Thyroid gland (tissue), 4 donors: Measurements from ENCODE around the gene SMURF2. TPM values are rescaled to one million over a fixed set of nuclear protein-coding genes. Genes with fewer than 3 reads are reported as not detected.

ENCODE experiments used
- DNase-seq, 2 donors: peaks; one replicate each; pipeline ENCODE4 v3.0.0-alpha.2; 2019
- H3K27ac ChIP-seq, 3 donors: fragments of 200-600 bp; sonication (generic); 1 replicate in 2 of 3; 2 replicates in 1 of 3; pipeline ENCODE4 v1.5.1; 2016 to 2019; ENCODE audit warnings: mild to moderate bottlenecking in 1 of 3, moderate library complexity in 1 of 3
- H3K27me3 ChIP-seq: fragments of 200-600 bp; sonication (generic); one replicate; pipeline ENCODE4 v1.5.1; 2019
- H3K36me3 ChIP-seq, 2 donors: fragments of 200-600 bp; sonication (generic); one replicate each; pipeline ENCODE4 v1.5.1; 2016 to 2019
- H3K4me1 ChIP-seq, 2 donors: fragments of 200-600 bp; sonication (generic); one replicate each; pipeline ENCODE4 v1.5.1; 2017 to 2019
- H3K4me3 ChIP-seq, 3 donors: fragments of 200-600 bp; sonication (generic); replicated peaks in 1 of 3; 1 replicate in 2 of 3; 2 replicates in 1 of 3; pipeline ENCODE4 v1.5.1; 2016; ENCODE audit warnings: mild to moderate bottlenecking in 1 of 3
- H3K9me3 ChIP-seq: fragments of 200-600 bp; sonication (generic); one replicate; pipeline ENCODE4 v1.5.1; 2017
- CTCF ChIP-seq, 6 experiments: fragments of 200-600 bp in 3 of 6; fragments of 450-650 bp in 3 of 6; sonication (generic) in 3 of 6; IDR thresholded peaks; one replicate each; pipeline ENCODE4 v1.5.1; 2016 to 2019; ENCODE audit warnings: antibody characterized with exemption in 6 of 6, mild to moderate bottlenecking in 2 of 6, inconsistent platforms in 1 of 6, moderate library complexity in 1 of 6
- POLR2A ChIP-seq, 2 donors: fragments of 450-650 bp; IDR thresholded peaks; one replicate each; pipeline ENCODE4 v1.6.1; 2017; ENCODE audit warnings: antibody characterized with exemption in 2 of 2, mild to moderate bottlenecking in 2 of 2, moderate library complexity in 1 of 2
- WGBS, 2 donors: methylation state at CpG; one replicate each; pipeline ENCODE4 v1.1.5; 2017; 5-methylcytosine and 5-hydroxymethylcytosine counted together
- intact Hi-C: fragments of 100-400 bp; cut with DNase I; formaldehyde crosslinking; loops from one replicate; pipeline ENCODE4 v1.15.1; 2023
- total RNA-seq, 4 donors: library from RNA; depleted of rRNA; stranded (reverse); fragments of >200 nt; gene quantifications; one replicate each; pipeline ENCODE4 v1.2.3, GENCODE V29; 2016

SMURF2 gene
- total RNA-seq, 4 donors from 2014 or later, result 26.3 to 39.0 (median 29.6) TPM

GRCh38 chr17:64532409-64532808 lies 129.7 kb downstream of the SMURF2 start:
- Histone ChIP-seq H3K27me3 (no peaks in the 10 kb centered on the region), H3K36me3 (peaks cover 85% of the 10 kb centered on the region in 2 donors), H3K4me3 (no peak overlapping the region), H3K27ac (peak overlapping the region in 1 of 3 donors; percentile 16), H3K4me1 (no peaks in the 10 kb centered on the region), H3K9me3 (no peaks in the 10 kb centered on the region)
- intact Hi-C loops, result no loop called here
- DNase-seq, result no peak
- TF ChIP-seq CTCF (IDR thresholded peaks at IDR 0.05) (no peak), POLR2A (IDR thresholded peaks at IDR 0.05) (no peak)
- WGBS, 2 donors, result 93 to 95% methylated on average over 5 of the region's 5 CpGs

GRCh38 chr17:64531955-64532371 lies 130.1 kb downstream of the SMURF2 start:
- Histone ChIP-seq H3K27ac (peak overlapping the region in 1 of 3 donors; percentile 16), H3K4me1 (no peaks in the 10 kb centered on the region), H3K9me3 (no peaks in the 10 kb centered on the region), H3K27me3 (no peaks in the 10 kb centered on the region), H3K36me3 (peaks cover 85% of the 10 kb centered on the region in 2 donors), H3K4me3 (no peak overlapping the region)
- intact Hi-C loops, result no loop called here
- no peak for TF ChIP-seq CTCF (IDR thresholded peaks at IDR 0.05)
- TF ChIP-seq POLR2A (IDR thresholded peaks at IDR 0.05), result no peak
- WGBS, 2 donors, result 75 to 82% methylated on average over 5 of the region's 5 CpGs
- no peak for DNase-seq

GRCh38 chr17:64529221-64529620 lies 132.9 kb downstream of the SMURF2 start:
- no peak for DNase-seq
- Histone ChIP-seq H3K4me3 (no peak overlapping the region), H3K4me1 (peaks cover 0 to 2% of the 10 kb centered on the region in 2 donors), H3K9me3 (no peaks in the 10 kb centered on the region), H3K27me3 (no peaks in the 10 kb centered on the region), H3K27ac (no peak overlapping the region), H3K36me3 (peaks cover 82 to 87% of the 10 kb centered on the region in 2 donors)
- TF ChIP-seq CTCF (IDR thresholded peaks at IDR 0.05) (no peak), POLR2A (IDR thresholded peaks at IDR 0.05) (no peak)
- intact Hi-C loops, result no loop called here
- WGBS, 2 donors, result 92 to 94% methylated on average over 5 of the region's 5 CpGs

GRCh38 chr17:64527914-64528313 lies 134.2 kb downstream of the SMURF2 start:
- no peak for DNase-seq
- H3K36me3 ChIP-seq, result peaks cover 72 to 77% of the 10 kb centered on the region in 2 donors
- TF ChIP-seq POLR2A (IDR thresholded peaks at IDR 0.05) (no peak), CTCF (IDR thresholded peaks at IDR 0.05) (no peak)
- no peaks in the 10 kb centered on the region for H3K27me3 ChIP-seq
- intact Hi-C loops, result no loop called here
- H3K9me3 ChIP-seq, result no peaks in the 10 kb centered on the region
- no peak overlapping the region for H3K27ac ChIP-seq
- H3K4me1 ChIP-seq, result peaks cover 6 to 13% of the 10 kb centered on the region in 2 donors
- H3K4me3 ChIP-seq, result no peak overlapping the region
- WGBS, 2 donors, result 96 to 97% methylated on average over 2 of the region's 2 CpGs

GRCh38 chr17:64520359-64520758 lies 141.7 kb downstream of the SMURF2 start:
- intact Hi-C loops, result no loop called here
- no peak for TF ChIP-seq POLR2A (IDR thresholded peaks at IDR 0.05)
- H3K4me1 ChIP-seq, result peaks cover 6 to 13% of the 10 kb centered on the region in 2 donors
- peaks cover 32% of the 10 kb centered on the region in 2 donors for H3K36me3 ChIP-seq
- H3K4me3 ChIP-seq, result no peak overlapping the region
- WGBS, 2 donors, result 88 to 91% methylated on average over 6 of the region's 6 CpGs
- peak in 1 of 2 donors; percentile 20 for DNase-seq
- H3K9me3 ChIP-seq, result no peaks in the 10 kb centered on the region
- H3K27ac ChIP-seq, result no peak overlapping the region
- H3K27me3 ChIP-seq, result no peaks in the 10 kb centered on the region
